ENCODE results near the gene ZNF814. TPM values are rescaled to one million over a fixed set of nuclear protein-coding genes. Genes with fewer than 3 reads are reported as not detected.
"Not testable (repeated sequence)": the region's sequence is repeated elsewhere in the genome, so short reads cannot be mapped to it uniquely, and the experiment has no call there.

ZNF814 gene
- total RNA-seq, 1 donor from 2014 or later, result 38.3 TPM

DNA sequence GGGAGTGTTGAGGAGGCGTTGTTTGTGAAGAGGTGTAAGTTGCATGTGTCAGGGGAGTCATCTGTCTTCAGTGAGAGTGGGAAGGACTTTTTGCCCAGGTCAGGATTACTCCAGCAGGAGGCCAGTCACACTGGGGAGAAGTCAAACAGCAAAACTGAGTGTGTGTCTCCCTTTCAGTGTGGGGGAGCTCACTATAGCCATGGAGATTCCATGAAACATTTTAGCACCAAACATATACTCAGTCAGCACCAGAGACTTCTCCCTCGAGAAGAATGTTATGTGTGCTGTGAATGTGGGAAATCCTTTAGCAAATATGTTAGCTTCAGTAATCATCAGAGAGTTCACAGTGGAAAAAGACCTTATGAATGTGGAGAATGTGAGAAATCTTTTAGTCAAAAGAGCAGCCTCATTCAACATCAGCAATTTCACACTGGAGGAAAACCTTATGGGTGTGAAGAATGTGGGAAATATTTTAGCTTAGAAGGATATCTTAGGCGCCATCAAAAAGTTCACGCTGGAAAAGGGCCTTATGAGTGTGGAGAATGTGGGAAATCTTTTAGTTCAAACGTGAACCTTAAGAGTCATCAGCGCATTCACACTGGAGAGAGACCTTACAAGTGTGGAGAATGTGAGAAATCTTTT, 47.6 kb downstream of the ZNF814 start:
- TF ChIP-seq, protein P1, sequence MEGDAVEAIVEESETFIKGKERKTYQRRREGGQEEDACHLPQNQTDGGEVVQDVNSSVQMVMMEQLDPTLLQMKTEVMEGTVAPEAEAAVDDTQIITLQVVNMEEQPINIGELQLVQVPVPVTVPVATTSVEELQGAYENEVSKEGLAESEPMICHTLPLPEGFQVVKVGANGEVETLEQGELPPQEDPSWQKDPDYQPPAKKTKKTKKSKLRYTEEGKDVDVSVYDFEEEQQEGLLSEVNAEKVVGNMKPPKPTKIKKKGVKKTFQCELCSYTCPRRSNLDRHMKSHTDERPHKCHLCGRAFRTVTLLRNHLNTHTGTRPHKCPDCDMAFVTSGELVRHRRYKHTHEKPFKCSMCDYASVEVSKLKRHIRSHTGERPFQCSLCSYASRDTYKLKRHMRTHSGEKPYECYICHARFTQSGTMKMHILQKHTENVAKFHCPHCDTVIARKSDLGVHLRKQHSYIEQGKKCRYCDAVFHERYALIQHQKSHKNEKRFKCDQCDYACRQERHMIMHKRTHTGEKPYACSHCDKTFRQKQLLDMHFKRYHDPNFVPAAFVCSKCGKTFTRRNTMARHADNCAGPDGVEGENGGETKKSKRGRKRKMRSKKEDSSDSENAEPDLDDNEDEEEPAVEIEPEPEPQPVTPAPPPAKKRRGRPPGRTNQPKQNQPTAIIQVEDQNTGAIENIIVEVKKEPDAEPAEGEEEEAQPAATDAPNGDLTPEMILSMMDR (conservative IDR thresholded peaks at IDR 0.05), result no peak
- H3K4me1 Mint-ChIP-seq (ENCODE audit: unreplicated experiment), result no peaks in the 10 kb centered on the region
- no peaks in the 10 kb centered on the region for H3K9me3 Mint-ChIP-seq
- no peak overlapping the region for H3K4me3 Mint-ChIP-seq
- H3K27me3 Mint-ChIP-seq, result no peaks in the 10 kb centered on the region
- H3K36me3 Mint-ChIP-seq, result peaks cover 30% of the 10 kb centered on the region
- no peak for DNase-seq (ENCODE audit: extremely low spot score, unreplicated experiment)
- no peak overlapping the region for H3K27ac Mint-ChIP-seq

- not testable (repeated sequence) for H3K27me3 Mint-ChIP-seq; H3K4me3 Mint-ChIP-seq; H3K9me3 Mint-ChIP-seq; H3K27ac Mint-ChIP-seq; H3K4me1 Mint-ChIP-seq (ENCODE audit: unreplicated experiment); DNase-seq (ENCODE audit: extremely low spot score, unreplicated experiment)
- peaks cover 22% of the 10 kb centered on the region for H3K36me3 Mint-ChIP-seq
Observed at GRCh38 chr19:57838622-57839191, 50.1 kb downstream of the ZNF814 start.

DNA sequence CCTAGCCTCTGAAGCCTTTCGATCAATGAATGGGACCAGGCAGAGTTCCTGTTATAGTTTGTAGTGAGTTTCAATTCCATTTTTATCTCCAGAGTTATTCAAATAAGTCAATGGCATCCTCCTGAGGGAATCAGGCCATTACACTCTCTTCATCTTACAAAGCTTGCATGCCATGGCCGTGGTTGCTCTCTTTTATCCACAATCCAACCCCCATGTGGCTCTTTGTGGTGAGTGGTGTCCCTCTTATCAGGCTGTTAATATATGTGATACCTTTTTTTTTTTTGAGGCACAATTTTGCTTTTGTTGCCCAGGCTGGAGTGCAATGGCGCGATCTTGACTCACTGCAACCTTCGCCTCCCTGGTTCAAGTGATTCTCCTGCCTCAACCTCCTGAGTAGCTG, 51.8 kb downstream of the ZNF814 start:
- not testable (repeated sequence) for H3K4me3 Mint-ChIP-seq; H3K27ac Mint-ChIP-seq; DNase-seq (ENCODE audit: extremely low spot score, unreplicated experiment); H3K27me3 Mint-ChIP-seq; H3K4me1 Mint-ChIP-seq (ENCODE audit: unreplicated experiment); H3K9me3 Mint-ChIP-seq
- peaks cover 17% of the 10 kb centered on the region for H3K36me3 Mint-ChIP-seq

DNA sequence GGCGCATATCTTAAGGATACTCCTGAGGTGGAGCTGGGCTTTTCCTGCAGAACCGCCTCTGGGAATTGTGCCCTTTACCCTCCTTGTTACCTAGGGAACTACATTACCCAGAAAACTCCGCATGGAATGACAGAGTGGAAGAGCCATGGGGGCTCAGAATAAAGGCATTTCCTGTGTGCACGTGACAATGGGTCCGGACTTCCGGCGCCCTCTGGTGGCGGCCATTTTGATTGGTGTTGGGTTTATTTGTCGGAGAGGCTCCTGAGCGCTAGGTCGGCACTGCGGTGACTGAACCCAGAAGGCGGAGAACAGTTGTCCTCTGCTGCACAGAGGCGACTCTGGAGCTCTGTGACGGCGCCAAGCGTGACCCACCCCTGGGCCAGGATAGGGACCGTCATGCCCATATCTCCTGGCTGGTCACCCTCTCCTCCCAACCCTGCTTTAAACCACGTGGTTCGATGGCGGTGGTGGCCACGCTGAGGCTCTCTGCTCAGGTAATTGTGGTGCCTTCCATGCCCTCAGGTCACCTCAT, 58.7 kb downstream of the ZNF814 start, which contains the start of gene ZNF587B:
Gene ZNF587B, plus strand, starts transcription at position 229 of the 532 bp plus-strand sequence. Its CDS starts 230 bp downstream, at position 459.
- Mint-ChIP-seq H3K27me3 (no peaks in the 10 kb centered on the region), H3K4me3 (peak within 1 kb of the TSS; percentile 96), H3K9me3 (no peaks in the 10 kb centered on the region), H3K27ac (peak within 1 kb of the TSS; percentile 96), H3K4me1 (ENCODE audit: unreplicated experiment) (peaks cover 25% of the 10 kb centered on the region), H3K36me3 (peaks cover 43% of the 10 kb centered on the region)
- peak; percentile 86 for DNase-seq (ENCODE audit: extremely low spot score, unreplicated experiment)
- TF ChIP-seq, protein P1 (conservative IDR thresholded peaks at IDR 0.05), result peak; percentile 62

DNA sequence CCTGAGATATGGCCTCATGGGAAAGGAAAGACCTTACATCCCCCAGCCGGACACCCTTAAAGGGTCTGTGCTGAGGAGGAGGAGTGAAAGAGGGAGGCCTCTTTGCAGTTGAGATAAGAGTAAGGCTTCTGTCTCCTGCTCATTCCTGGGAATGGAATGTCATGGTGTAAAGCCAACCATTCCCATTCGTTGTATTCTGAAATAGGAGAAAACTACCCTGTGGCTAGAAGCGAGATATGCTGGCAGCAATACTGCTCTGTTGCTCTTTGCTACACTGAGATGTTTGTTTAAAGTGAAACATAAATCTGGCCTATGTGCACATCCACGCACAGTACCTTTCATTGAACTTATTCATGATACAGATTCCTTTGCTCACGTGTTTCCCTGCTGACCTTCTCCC, 59.5 kb downstream of the ZNF814 start:
- H3K27ac Mint-ChIP-seq, result peak overlapping the region; percentile 96

DNA sequence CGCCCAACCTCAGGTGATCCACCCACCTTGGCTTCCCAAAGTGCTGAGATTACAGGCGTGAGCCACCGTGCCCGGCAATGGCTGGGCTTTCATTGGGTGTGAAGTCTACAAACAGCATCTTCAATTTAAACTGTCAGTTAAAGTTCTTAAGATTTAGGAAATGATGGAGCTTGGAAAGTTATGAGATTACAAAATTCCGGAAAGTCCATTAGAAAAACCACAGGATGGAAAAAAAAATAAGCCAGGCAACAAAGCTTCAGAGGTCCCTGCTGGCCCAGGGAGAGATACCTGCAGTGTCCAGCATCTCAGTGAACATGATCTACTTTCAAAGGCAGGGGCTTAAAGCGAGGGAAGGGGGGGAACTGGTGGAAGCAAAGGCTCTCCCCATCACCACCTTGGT, 63.3 kb downstream of the ZNF814 start:
- Mint-ChIP-seq H3K36me3 (peaks cover 56% of the 10 kb centered on the region), H3K4me1 (ENCODE audit: unreplicated experiment) (peaks cover 41% of the 10 kb centered on the region), H3K27ac (no peak overlapping the region), H3K9me3 (no peaks in the 10 kb centered on the region), H3K27me3 (no peaks in the 10 kb centered on the region), H3K4me3 (no peak overlapping the region)
- no peak for DNase-seq (ENCODE audit: extremely low spot score, unreplicated experiment)
- TF ChIP-seq, protein P1 (conservative IDR thresholded peaks at IDR 0.05), result no peak

More for the DNA sequence above, 59.5 kb downstream of the ZNF814 start:
- no peak for DNase-seq (ENCODE audit: extremely low spot score, unreplicated experiment)
- Mint-ChIP-seq H3K4me3 (peak overlapping the region; percentile 96), H3K36me3 (peaks cover 47% of the 10 kb centered on the region), H3K4me1 (ENCODE audit: unreplicated experiment) (peaks cover 29% of the 10 kb centered on the region), H3K9me3 (no peaks in the 10 kb centered on the region), H3K27me3 (no peaks in the 10 kb centered on the region)
- TF ChIP-seq, protein P1 (conservative IDR thresholded peaks at IDR 0.05), result no peak

DNA sequence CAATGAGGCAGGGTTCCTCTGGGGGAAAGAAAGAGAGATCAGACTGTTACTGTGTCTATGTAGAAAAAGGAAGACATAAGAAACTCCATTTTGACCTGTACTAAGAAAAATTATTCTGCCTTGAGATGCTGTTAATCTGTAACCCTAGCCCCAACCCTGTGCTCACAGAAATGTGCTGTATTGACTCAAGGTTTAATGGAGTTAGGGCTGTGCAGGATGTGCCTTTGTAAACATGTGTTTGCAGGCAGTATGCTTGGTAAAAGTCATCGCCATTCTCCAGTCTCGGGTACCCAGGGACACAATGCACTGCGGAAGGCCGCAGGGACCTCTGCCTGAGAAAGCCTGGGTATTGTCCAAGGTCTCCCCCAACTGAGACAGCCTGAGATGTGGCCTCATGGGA, 65.2 kb downstream of the ZNF814 start:
- peaks cover 42% of the 10 kb centered on the region for H3K36me3 Mint-ChIP-seq
- H3K4me1 Mint-ChIP-seq (ENCODE audit: unreplicated experiment), result peaks cover 42% of the 10 kb centered on the region
- H3K4me3 Mint-ChIP-seq, result peak overlapping the region; percentile 18
- H3K27me3 Mint-ChIP-seq; H3K9me3 Mint-ChIP-seq; DNase-seq (ENCODE audit: extremely low spot score, unreplicated experiment); H3K27ac Mint-ChIP-seq: not testable (repeated sequence)

DNA sequence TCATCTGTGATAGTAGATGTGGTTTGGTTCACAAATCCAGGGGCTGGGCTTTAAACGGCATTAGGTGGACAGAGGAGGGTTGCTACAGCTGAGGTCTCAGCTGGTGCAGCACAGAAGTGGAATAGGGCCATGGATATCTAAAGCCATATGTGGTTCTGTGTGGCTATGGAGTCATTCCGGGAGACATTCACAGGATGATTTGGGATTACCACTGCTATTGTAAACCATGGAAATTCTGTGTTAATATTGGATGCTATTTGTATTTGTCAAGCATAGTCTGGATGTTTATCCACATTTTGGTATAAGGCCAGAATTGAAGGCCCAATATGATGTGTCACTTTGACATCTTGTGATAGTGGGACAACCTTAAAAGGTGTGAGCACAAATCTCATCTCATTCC, 65.7 kb downstream of the ZNF814 start:
- peak overlapping the region; percentile 42 for H3K27ac Mint-ChIP-seq
- peaks cover 46% of the 10 kb centered on the region for H3K4me1 Mint-ChIP-seq (ENCODE audit: unreplicated experiment)
- not testable (repeated sequence) for H3K27me3 Mint-ChIP-seq; H3K9me3 Mint-ChIP-seq; DNase-seq (ENCODE audit: extremely low spot score, unreplicated experiment)
- H3K4me3 Mint-ChIP-seq, result peak overlapping the region; percentile 33
- H3K36me3 Mint-ChIP-seq, result peaks cover 42% of the 10 kb centered on the region

- not testable (repeated sequence) for H3K9me3 Mint-ChIP-seq; H3K27me3 Mint-ChIP-seq; DNase-seq (ENCODE audit: extremely low spot score, unreplicated experiment)
- Mint-ChIP-seq H3K4me3 (peak overlapping the region; percentile 96), H3K27ac (peak overlapping the region; percentile 96), H3K4me1 (ENCODE audit: unreplicated experiment) (peaks cover 47% of the 10 kb centered on the region), H3K36me3 (peaks cover 33% of the 10 kb centered on the region)
Observed at GRCh38 chr19:57821501-57821900, 67.3 kb downstream of the ZNF814 start.

DNA sequence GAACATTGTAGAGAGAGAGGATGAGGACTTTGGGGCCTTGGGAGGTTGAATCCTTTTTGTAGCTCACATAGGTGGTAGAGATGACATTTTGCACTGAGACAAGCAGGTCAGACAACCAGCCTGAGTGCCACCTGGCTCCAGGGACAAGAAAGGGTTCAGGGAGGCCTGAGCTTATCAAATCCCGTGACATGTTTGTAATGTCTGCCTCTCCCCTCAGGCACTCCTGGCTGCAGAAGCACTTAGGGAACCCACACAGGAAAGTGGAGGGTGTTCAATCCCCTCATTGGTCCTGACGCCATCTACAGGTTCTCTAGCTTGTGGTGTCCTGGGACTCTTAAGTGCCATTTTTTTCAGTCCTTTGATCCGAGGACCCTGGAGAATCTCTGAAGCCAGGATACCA, 67.7 kb downstream of the ZNF814 start:
- DNase-seq (ENCODE audit: extremely low spot score, unreplicated experiment); H3K9me3 Mint-ChIP-seq; H3K27me3 Mint-ChIP-seq: not testable (repeated sequence)
- Mint-ChIP-seq H3K36me3 (peaks cover 31% of the 10 kb centered on the region), H3K27ac (peak overlapping the region; percentile 96), H3K4me1 (ENCODE audit: unreplicated experiment) (peaks cover 51% of the 10 kb centered on the region), H3K4me3 (peak overlapping the region; percentile 96)

Data from type B pancreatic cell (in vitro differentiated cells).